Dermis lymphatic vessel endothelial cell (primary cell): ENCODE data around the gene FGF19. TPM values are rescaled to one million over a fixed set of nuclear protein-coding genes. Genes with fewer than 3 reads are reported as not detected.

Source experiments
- total RNA-seq: library from RNA; depleted of rRNA; stranded (reverse); fragments of >200 nt; gene quantifications from 2 replicates; pipeline ENCODE4 v1.2.1, GENCODE V29; 2014

Gene FGF19
- total RNA-seq, result not detected in 2 replicates

GRCh38 chr11:69703768-69704507 is at the start of gene FGF19:
Gene FGF19, minus strand, starts transcription at chr11:69704022. Its CDS starts 146 bp downstream, at chr11:69703876.

GRCh38 chr11:69674886-69675714 is 28.7 kb downstream of the FGF19 start, which contains the start of gene LTO1:
Gene LTO1, minus strand, starts transcription at chr11:69675353. Its CDS starts 114 bp downstream, at chr11:69675239.

Other genes with a start within 250 kb of the FGF19 start
- under 0.01 TPM in 1 of 2 replicates, not detected in the other for gene LINC01488, start 222.4 kb downstream of the FGF19 start, total RNA-seq
- gene CCND1, start 62.9 kb downstream of the FGF19 start, total RNA-seq, result 116 and 372 TPM in 2 replicates
- 11.2 and 12.6 TPM in 2 replicates for gene LTO1, start 28.7 kb downstream of the FGF19 start, total RNA-seq
- gene FGF4, start 71.3 kb upstream of the FGF19 start, total RNA-seq, result not detected in 2 replicates
- gene FGF3, start 115.4 kb upstream of the FGF19 start, total RNA-seq, result not detected in 2 replicates